Adrenal gland (tissue), 19 donors: ENCODE measurements around the gene RPS28. TPM values are rescaled to one million over a fixed set of nuclear protein-coding genes. Genes with fewer than 3 reads are reported as not detected.
"Not testable (repeated sequence)": the region's sequence is repeated elsewhere in the genome, so short reads cannot be mapped to it uniquely, and the experiment has no call there.

Experiments used
- DNase-seq, 7 donors: peaks; one replicate each; pipeline ENCODE4 v3.0.0-alpha.2; 2019 to 2020
- H3K27ac ChIP-seq, 5 donors: fragments of 200-600 bp; sonication (generic) in 4 of 5; 1 replicate in 3 of 5; 2 replicates in 2 of 5; pipeline versions ENCODE4 v1.5.1 to v1.8.0; 2016 to 2020; ENCODE audit warnings: mild to moderate bottlenecking in 1 of 5
- H3K27me3 ChIP-seq: fragments of 200-600 bp; 2 replicates; pipeline ENCODE4 v1.8.0; 2021
- H3K36me3 ChIP-seq, 2 donors: fragments of 200-600 bp; replicated peaks in 1 of 2; 1 replicate in 1 of 2; 2 replicates in 1 of 2; pipeline versions ENCODE4 v1.5.1 to v1.8.0; 2018 to 2022
- H3K4me1 ChIP-seq, 2 donors: fragments of 200-600 bp; replicated peaks in 1 of 2; 1 replicate in 1 of 2; 2 replicates in 1 of 2; pipeline versions ENCODE4 v1.5.1 to v1.8.0; 2018 to 2021
- H3K4me3 ChIP-seq, 4 donors: fragments of 200-600 bp; sonication (generic) in 3 of 4; one replicate each; pipeline ENCODE4 v1.5.1; 2016 to 2018
- H3K9me3 ChIP-seq, 3 donors: fragments of 200-600 bp; sonication (generic) in 1 of 3; replicated peaks in 1 of 3; 1 replicate in 2 of 3; 2 replicates in 1 of 3; pipeline versions ENCODE4 v1.5.1 to v1.8.0; 2016 to 2021
- POLR2A ChIP-seq, 2 donors: fragments of 450-650 bp; IDR thresholded peaks; one replicate each; pipeline ENCODE4 v1.6.1; 2017; ENCODE audit warnings: antibody characterized with exemption in 2 of 2, mild to moderate bottlenecking in 2 of 2, moderate library complexity in 1 of 2
- WGBS, 4 donors: extraction: QIAGEN DNeasy Blood & Tissue Kit in 2 of 4; methylation state at CpG; one replicate each; pipeline versions ENCODE4 v1.1.5 to v1.1.7; 2013 to 2017; 5-methylcytosine and 5-hydroxymethylcytosine counted together
- intact Hi-C, 2 donors: fragments of 100-400 bp; cut with DNase I; formaldehyde crosslinking; loops; one replicate each; pipeline versions ENCODE4 v1.14.1 to v1.15.0; 2022 to 2023
- long read RNA-seq, 10 donors: library from polyadenylated mRNA in 3 of 10; unstranded in 2 of 10; stranded (forward) in 1 of 10; transcript quantifications; one replicate each; pipeline ENCODE4 v2.0.0 and lab custom pipeline, GENCODE V29; 2021 to 2026
- polyA plus RNA-seq, 3 donors: library from polyadenylated mRNA; stranded (reverse); fragments of 200-250 nt in 2 of 3; fragments of 350-450 nt in 1 of 3; fragmentation: Illumina TruSeq in 1 of 3; extraction: RNeasy Lipid Tissue Mini Kit (QIAGEN cat#74804) in 1 of 3; gene quantifications; one replicate each; pipeline ENCODE4 v1.2.3, GENCODE V29; 2013 to 2014
- total RNA-seq, 9 donors: library from RNA; depleted of rRNA in 4 of 9; stranded (reverse); fragments of >200 nt in 4 of 9; fragments of 120-200 nt in 1 of 9; fragmentation: NEBNext Ultra II Directional in 1 of 9; extraction: Animal tissue kit (Norgen Biotek cat#: 25700) in 1 of 9; gene quantifications; one replicate each; pipeline versions ENCODE4 v1.1.0 to v1.2.4, GENCODE V29; 2013 to 2023
- TF ChIP-seq, protein P1 (sequence below), 6 experiments: fragments of 450-650 bp in 4 of 6; fragments of 200-600 bp in 2 of 6; sonication (generic) in 1 of 6; IDR thresholded peaks; 1 replicate in 5 of 6; 2 replicates in 1 of 6; pipeline versions ENCODE4 v1.5.1 to v1.8.0; 2016 to 2021; ENCODE audit warnings: antibody characterized with exemption in 6 of 6, mild to moderate bottlenecking in 2 of 6, moderate library complexity in 1 of 6
- donor health status: healthy with polysubstance abuse.
- donor health status: Bipolar disorder and iron deficiency.
- donor health status: DM: yes; HTN: yes; CAD: no.
- donor health status: DM: no; HTN: no; CAD: no.
- donor health status: DM: no; HTN: no; CAD: no.
- donor health status: DM: yes; HTN: yes; CAD: no.

Gene RPS28
- 1,000 to 10,000 TPM in 4 of 9 donors, 100 to 1,000 TPM in 5; 220 to 1,896 (median 578) TPM for total RNA-seq
- 1,000 to 10,000 TPM in 1 of 3 donors, 100 to 1,000 TPM in 2; 155 to 1,715 (median 649) TPM for polyA plus RNA-seq
- long read RNA-seq, donor 1, transcript RPS28-203 (4 exons, 1,326 nt), result major isoform, 77 of 112 reads
- long read RNA-seq, donor 1, partial matches to known transcripts, result 32 of 112 reads
- long read RNA-seq, donor 1, other reads (novel, unspliced or antisense), result 0 of 112 reads
- long read RNA-seq, donor 2, transcript RPS28-203 (4 exons, 1,326 nt), result major isoform, 55 of 527 reads
- long read RNA-seq, donor 2, partial matches to known transcripts, result 463 of 527 reads
- long read RNA-seq, donor 2, other reads (novel, unspliced or antisense), result 6 of 527 reads
- long read RNA-seq, donor 3, transcript RPS28-203 (4 exons, 1,326 nt), result major isoform, 58 of 82 reads
- long read RNA-seq, donor 3, transcript RPS28-204 (2 exons, 912 nt), result minor isoform, 5 of 82 reads
- long read RNA-seq, donor 3, partial matches to known transcripts, result 19 of 82 reads
- long read RNA-seq, donor 3, other reads (novel, unspliced or antisense), result 0 of 82 reads
- long read RNA-seq, donor 4, transcript RPS28-203 (4 exons, 1,326 nt), result major isoform, 471 of 489 reads
- long read RNA-seq, donor 4, partial matches to known transcripts, result 0 of 489 reads
- long read RNA-seq, donor 4, other reads (novel, unspliced or antisense), result 16 of 489 reads
- long read RNA-seq, donor 5, transcript RPS28-203 (4 exons, 1,326 nt), result major isoform, 664 of 677 reads
- long read RNA-seq, donor 5, partial matches to known transcripts, result 5 of 677 reads
- long read RNA-seq, donor 5, other reads (novel, unspliced or antisense), result 8 of 677 reads
- long read RNA-seq, donor 6, transcript RPS28-203 (4 exons, 1,326 nt), result major isoform, 1,099 of 1,123 reads
- long read RNA-seq, donor 6, partial matches to known transcripts, result 0 of 1,123 reads
- long read RNA-seq, donor 6, other reads (novel, unspliced or antisense), result 21 of 1,123 reads
- long read RNA-seq, donor 7, transcript RPS28-203 (4 exons, 1,326 nt), result major isoform, 63 of 351 reads
- long read RNA-seq, donor 7, partial matches to known transcripts, result 285 of 351 reads
- long read RNA-seq, donor 7, other reads (novel, unspliced or antisense), result 0 of 351 reads
- long read RNA-seq, donor 8, transcript RPS28-203 (4 exons, 1,326 nt), result major isoform, 79 of 89 reads
- long read RNA-seq, donor 8, partial matches to known transcripts, result 6 of 89 reads
- long read RNA-seq, donor 8, other reads (novel, unspliced or antisense), result 0 of 89 reads
- long read RNA-seq, donor 9, transcript RPS28-203 (4 exons, 1,326 nt), result major isoform, 57 of 92 reads
- long read RNA-seq, donor 9, partial matches to known transcripts, result 33 of 92 reads
- long read RNA-seq, donor 9, other reads (novel, unspliced or antisense), result 0 of 92 reads
- long read RNA-seq, donor 10, transcript RPS28-203 (4 exons, 1,326 nt), result major isoform, 49 of 67 reads
- long read RNA-seq, donor 10, partial matches to known transcripts, result 14 of 67 reads
- long read RNA-seq, donor 10, other reads (novel, unspliced or antisense), result 0 of 67 reads

DNA sequence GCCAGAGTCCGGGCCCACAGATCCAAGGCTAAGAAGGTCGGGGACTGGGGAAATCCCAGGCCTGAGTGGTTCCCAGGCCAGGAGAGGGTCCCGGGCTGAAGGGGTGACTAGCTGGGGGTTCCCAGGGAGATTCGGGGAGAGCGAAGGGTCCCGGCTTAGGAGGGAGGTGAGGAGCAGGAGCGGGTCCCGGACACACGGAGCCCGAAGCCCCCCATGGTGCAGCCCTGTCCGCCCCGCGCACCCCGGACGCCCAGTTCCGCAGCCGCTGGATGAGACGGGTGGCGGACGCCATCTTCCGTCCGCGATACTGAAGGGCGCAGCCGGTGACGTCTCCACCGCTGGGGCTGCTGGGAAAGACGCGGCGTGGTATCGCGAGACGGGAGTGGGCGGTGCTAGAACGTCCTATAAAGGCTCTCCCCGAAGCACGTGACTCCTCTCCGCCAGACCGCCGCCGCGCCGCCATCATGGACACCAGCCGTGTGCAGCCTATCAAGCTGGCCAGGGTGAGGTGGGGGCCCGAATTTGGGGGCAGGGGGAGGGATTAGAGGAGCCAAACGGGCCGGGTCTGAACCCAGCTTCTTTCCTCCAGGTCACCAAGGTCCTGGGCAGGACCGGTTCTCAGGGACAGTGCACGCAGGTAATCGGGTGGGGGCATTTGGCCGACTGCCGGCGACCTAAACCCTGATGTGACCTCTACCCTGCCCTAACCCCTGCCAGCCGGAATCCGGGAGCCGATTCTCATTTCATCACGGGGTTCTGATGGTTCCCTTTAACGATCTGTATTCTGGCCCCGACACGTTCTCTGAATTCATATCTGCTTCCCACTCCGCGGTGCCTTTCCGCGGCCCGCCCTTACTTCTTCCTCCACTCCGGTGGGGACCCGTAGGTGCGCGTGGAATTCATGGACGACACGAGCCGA lies at the start of gene RPS28, which contains the start of gene NDUFA7:
TSS of gene RPS28 (plus strand) at position 430 of the 919 bp plus-strand sequence. CDS start at position 465, 35 bp downstream.
TSS of gene NDUFA7 (minus strand) at position 309 of the 919 bp plus-strand sequence. CDS start at position 292, 17 bp downstream.
- intact Hi-C loops, result no loop called here
- no peaks in the 10 kb centered on the region for H3K9me3 ChIP-seq
- peak within 1 kb of the TSS; percentile 20 to 95 (median 92) for H3K27ac ChIP-seq
- 0 to 1% (median 0%) methylated on average over 9 to 72 of the region's 72 CpGs for WGBS, 4 donors
- H3K4me3 ChIP-seq, result peak within 1 kb of the TSS; percentile 49 to 94 (median 78)
- DNase-seq, result peak; percentile 95 to 99 (median 98)
- TF ChIP-seq POLR2A (IDR thresholded peaks at IDR 0.05), result peak; percentile 86 to 97
- TF ChIP-seq, protein P1, sequence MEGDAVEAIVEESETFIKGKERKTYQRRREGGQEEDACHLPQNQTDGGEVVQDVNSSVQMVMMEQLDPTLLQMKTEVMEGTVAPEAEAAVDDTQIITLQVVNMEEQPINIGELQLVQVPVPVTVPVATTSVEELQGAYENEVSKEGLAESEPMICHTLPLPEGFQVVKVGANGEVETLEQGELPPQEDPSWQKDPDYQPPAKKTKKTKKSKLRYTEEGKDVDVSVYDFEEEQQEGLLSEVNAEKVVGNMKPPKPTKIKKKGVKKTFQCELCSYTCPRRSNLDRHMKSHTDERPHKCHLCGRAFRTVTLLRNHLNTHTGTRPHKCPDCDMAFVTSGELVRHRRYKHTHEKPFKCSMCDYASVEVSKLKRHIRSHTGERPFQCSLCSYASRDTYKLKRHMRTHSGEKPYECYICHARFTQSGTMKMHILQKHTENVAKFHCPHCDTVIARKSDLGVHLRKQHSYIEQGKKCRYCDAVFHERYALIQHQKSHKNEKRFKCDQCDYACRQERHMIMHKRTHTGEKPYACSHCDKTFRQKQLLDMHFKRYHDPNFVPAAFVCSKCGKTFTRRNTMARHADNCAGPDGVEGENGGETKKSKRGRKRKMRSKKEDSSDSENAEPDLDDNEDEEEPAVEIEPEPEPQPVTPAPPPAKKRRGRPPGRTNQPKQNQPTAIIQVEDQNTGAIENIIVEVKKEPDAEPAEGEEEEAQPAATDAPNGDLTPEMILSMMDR (IDR thresholded peaks at IDR 0.05), result peak in 5 of 6 experiments; percentile 9 to 41 (median 31)
- peaks cover 17 to 32% of the 10 kb centered on the region in 2 donors for H3K4me1 ChIP-seq
- no peaks in the 10 kb centered on the region for H3K27me3 ChIP-seq
- H3K36me3 ChIP-seq, result peaks cover 0 to 14% of the 10 kb centered on the region in 2 donors

DNA sequence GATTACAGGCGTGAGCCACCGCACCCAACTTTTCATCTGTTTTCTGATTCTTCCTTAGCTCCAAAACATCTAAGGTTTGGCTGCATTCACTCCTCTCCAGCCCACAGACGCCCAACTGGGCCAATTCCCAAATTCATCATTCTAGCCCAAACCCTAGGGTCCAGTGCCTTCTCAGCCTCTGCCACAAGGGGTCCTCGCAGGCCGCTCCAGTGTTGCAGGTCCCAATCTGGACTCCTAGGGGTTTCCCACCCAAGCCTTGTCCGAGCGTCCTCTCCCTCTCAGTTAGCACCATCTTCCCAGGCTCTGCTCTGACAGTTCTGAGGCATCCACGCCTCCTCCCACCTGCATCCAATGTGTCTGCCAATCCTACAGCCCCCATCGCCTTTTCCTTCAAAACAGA lies 44.8 kb upstream of the RPS28 start:
- WGBS, 4 donors, result no CpG with 5 or more reads among the region's 9 CpGs
- H3K36me3 ChIP-seq, H3K9me3 ChIP-seq, H3K4me1 ChIP-seq, H3K27ac ChIP-seq, H3K27me3 ChIP-seq, DNase-seq, H3K4me3 ChIP-seq, intact Hi-C loops: not testable (repeated sequence)

DNA sequence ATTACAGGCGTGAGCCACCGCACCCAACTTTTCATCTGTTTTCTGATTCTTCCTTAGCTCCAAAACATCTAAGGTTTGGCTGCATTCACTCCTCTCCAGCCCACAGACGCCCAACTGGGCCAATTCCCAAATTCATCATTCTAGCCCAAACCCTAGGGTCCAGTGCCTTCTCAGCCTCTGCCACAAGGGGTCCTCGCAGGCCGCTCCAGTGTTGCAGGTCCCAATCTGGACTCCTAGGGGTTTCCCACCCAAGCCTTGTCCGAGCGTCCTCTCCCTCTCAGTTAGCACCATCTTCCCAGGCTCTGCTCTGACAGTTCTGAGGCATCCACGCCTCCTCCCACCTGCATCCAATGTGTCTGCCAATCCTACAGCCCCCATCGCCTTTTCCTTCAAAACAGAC lies 30.0 kb upstream of the RPS28 start:
- H3K4me3 ChIP-seq, H3K4me1 ChIP-seq, H3K36me3 ChIP-seq, H3K27me3 ChIP-seq, H3K27ac ChIP-seq, H3K9me3 ChIP-seq, intact Hi-C loops, DNase-seq: not testable (repeated sequence)
- WGBS, 4 donors, result no CpG with 5 or more reads among the region's 9 CpGs

DNA sequence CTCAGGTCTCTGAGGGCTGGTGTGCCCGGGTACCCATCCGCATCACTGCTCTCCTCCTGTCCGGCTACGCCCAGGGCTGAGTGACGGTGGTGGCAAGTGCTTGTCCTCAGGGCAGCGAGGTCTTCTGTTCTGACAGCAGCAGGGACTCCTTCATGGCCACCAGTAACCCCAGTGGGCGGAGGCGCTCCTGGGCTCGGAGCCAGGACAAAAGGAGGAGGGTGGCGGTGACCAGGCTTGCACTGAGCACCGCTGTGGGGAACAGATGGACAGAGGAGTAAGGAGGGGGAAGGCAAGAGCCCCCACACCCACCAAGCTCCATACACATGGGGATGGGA lies 19.0 kb upstream of the RPS28 start:
- TF ChIP-seq, protein P1 (IDR thresholded peaks at IDR 0.05), result no peak
- TF ChIP-seq POLR2A (IDR thresholded peaks at IDR 0.05), result no peak
- no peak overlapping the region for H3K4me3 ChIP-seq
- H3K4me1 ChIP-seq, result peaks cover under 1 to 7% of the 10 kb centered on the region in 2 donors
- DNase-seq, result peak; percentile 61 to 86 (median 82)
- H3K27me3 ChIP-seq, result no peaks in the 10 kb centered on the region
- WGBS, 4 donors, result 20 to 34% (median 29%) methylated on average over 5 to 11 of the region's 11 CpGs
- no peak overlapping the region for H3K27ac ChIP-seq
- no peaks in the 10 kb centered on the region for H3K9me3 ChIP-seq
- intact Hi-C loops, result no loop called here
- no peaks in the 10 kb centered on the region for H3K36me3 ChIP-seq
